Measurements from ENCODE around the gene PNMA8C.

- TF ChIP-seq CTCF (conservative IDR thresholded peaks at IDR 0.05; ENCODE audit: low read depth, low read length) (no peak), EZH2 (IDR thresholded peaks at IDR 0.05; ENCODE audit: low read length, unreplicated experiment) (no peak), EZH2phosphoT487 (IDR thresholded peaks at IDR 0.05; ENCODE audit: borderline replicate concordance, low read length) (no peak)
Measured at GRCh38 chr19:46447824-46448223, 19.1 kb upstream of the PNMA8C start.

Data from PC-3 (cell line).